ENCODE data around the gene ANKFY1.

GRCh38 chr17:4179071-4179470, 84.7 kb downstream of the ANKFY1 start:
- TF ChIP-seq POLR2A (IDR thresholded peaks at IDR 0.05; ENCODE audit: low read depth, low read length) (no peak), POLR2AphosphoS5 (IDR thresholded peaks at IDR 0.05; ENCODE audit: low read depth, low read length) (no peak), POU2F2 (IDR thresholded peaks at IDR 0.05; ENCODE audit: low read depth, low read length) (no peak), TAF1 (IDR thresholded peaks at IDR 0.05; ENCODE audit: low read depth, low read length) (no peak)
